Hepatocyte (in vitro differentiated cells): ENCODE measurements around the gene ARMCX1.

Experiments used
- CTCF ChIP-seq: fragments of 200-600 bp; sonication (generic); IDR thresholded peaks from 2 replicates; pipeline ENCODE4 v1.5.1; 2016; ENCODE audit warnings: antibody characterized with exemption, mild to moderate bottlenecking; ENCODE audit not compliant: poor library complexity
- EZH2 ChIP-seq: fragments of 200-600 bp; sonication (generic); IDR thresholded peaks from 2 replicates; pipeline ENCODE4 v1.6.1; 2016; ENCODE audit warnings: antibody characterized with exemption, mild to moderate bottlenecking, borderline replicate concordance

GRCh38 chrX:101507986-101508385 lies 42.4 kb upstream of the ARMCX1 start:
- TF ChIP-seq CTCF: no peak
- no peak for TF ChIP-seq EZH2
